GM19463 (cell line): Measurements from ENCODE around the gene CWH43.
"Not testable (repeated sequence)": the region's sequence is repeated elsewhere in the genome, so short reads cannot be mapped to it uniquely, and the experiment has no call there.

Source experiments
- ATAC-seq: cut with Tn5 transposase; IDR thresholded peaks from one replicate; pipeline ENCODE4 v1.9.1; 2021; ENCODE audit warnings: mild to moderate bottlenecking, moderate library complexity; ENCODE audit not compliant: unreplicated experiment

CWH43 gene

GRCh38 chr4:48974979-48975640 is 11.0 kb upstream of the CWH43 start:
- no peak for ATAC-seq

GRCh38 chr4:48976041-48976440 is 10.0 kb upstream of the CWH43 start:
- ATAC-seq: no peak

GRCh38 chr4:48979914-48980579 is 6.0 kb upstream of the CWH43 start:
- ATAC-seq: no peak

- ATAC-seq: not testable (repeated sequence)
These were observed 2.1 kb upstream of the CWH43 start for GRCh38 chr4:48984005-48984404.

- ATAC-seq: no peak
These were observed 486 bp upstream of the CWH43 start for GRCh38 chr4:48985602-48985975.

GRCh38 chr4:48986654-48987164 is 634 bp downstream of the CWH43 start:
- ATAC-seq: no peak

- ATAC-seq: no peak
These were observed 3.6 kb downstream of the CWH43 start for GRCh38 chr4:48989461-48990203.

GRCh38 chr4:48991357-48991756 is 5.3 kb downstream of the CWH43 start:
- no peak for ATAC-seq

- ATAC-seq: no peak
These were observed 11.9 kb downstream of the CWH43 start for GRCh38 chr4:48997962-48998361.

GRCh38 chr4:48998440-48998839 is 12.4 kb downstream of the CWH43 start:
- ATAC-seq: no peak

GRCh38 chr4:49000806-49001205 is 14.7 kb downstream of the CWH43 start:
- ATAC-seq: no peak

GRCh38 chr4:49002931-49003330 is 16.9 kb downstream of the CWH43 start:
- no peak for ATAC-seq

- no peak for ATAC-seq
These were observed 32.7 kb downstream of the CWH43 start for GRCh38 chr4:49018718-49019295.

GRCh38 chr4:49032440-49033161 is 46.5 kb downstream of the CWH43 start:
- ATAC-seq: no peak

- no peak for ATAC-seq
These were observed 50.5 kb downstream of the CWH43 start for GRCh38 chr4:49036528-49036927.

- ATAC-seq: no peak
These were observed 58.2 kb downstream of the CWH43 start for GRCh38 chr4:49044270-49044669.

- no peak for ATAC-seq
These were observed 72.2 kb downstream of the CWH43 start for GRCh38 chr4:49058306-49058705.

GRCh38 chr4:49063670-49064069 is 77.6 kb downstream of the CWH43 start:
- ATAC-seq: no peak

GRCh38 chr4:49072196-49072595 is 86.1 kb downstream of the CWH43 start:
- ATAC-seq: not testable (repeated sequence)

GRCh38 chr4:49091883-49092282 is 105.8 kb downstream of the CWH43 start:
- ATAC-seq: not testable (repeated sequence)
